HG03103 (cell line): ENCODE results near the gene PPP2R2D.

Experiments
- ATAC-seq: cut with Tn5 transposase; IDR thresholded peaks from one replicate; pipeline ENCODE4 v1.9.1; 2021; ENCODE audit warnings: low read depth; ENCODE audit not compliant: unreplicated experiment

Gene PPP2R2D

DNA sequence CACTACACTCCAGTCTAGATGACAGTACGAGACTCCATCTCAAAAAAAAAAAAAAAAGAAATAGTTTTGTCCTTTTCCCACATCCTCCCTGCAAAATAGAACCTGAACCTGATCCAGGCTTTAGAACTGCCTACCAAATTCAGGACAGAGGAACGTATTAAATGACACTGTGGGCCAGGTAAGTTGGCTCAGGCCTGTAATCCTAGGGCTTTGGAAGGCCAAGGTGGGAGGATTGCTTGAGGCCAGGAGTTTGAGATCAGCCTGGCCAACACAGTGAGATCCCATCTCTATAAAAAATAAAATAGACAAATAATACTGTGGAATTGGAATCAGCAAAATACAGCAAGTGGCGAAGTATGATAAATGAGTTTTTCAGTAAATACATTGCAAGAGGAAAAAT, 90.9 kb downstream of the PPP2R2D start:
- ATAC-seq, result no peak

DNA sequence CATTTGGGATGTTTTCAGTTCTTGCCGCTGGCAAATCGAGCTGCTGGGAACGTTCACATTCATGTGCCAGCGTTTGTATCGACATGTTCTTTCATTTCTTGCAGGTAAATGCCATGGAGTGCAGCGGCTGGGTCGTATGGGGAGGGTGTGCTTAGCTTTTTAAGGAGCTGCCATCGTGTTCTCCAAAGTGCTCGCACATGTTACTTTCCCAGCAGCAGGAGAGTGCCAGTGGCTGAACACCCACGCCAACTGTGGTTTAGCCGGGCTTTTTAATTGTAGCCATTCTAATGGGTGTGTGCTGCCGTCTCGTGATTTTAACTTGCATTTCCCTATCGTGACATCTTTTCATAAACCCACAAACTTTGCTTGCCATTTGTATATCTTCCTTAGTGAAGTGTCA, 92.5 kb downstream of the PPP2R2D start:
- no peak for ATAC-seq

DNA sequence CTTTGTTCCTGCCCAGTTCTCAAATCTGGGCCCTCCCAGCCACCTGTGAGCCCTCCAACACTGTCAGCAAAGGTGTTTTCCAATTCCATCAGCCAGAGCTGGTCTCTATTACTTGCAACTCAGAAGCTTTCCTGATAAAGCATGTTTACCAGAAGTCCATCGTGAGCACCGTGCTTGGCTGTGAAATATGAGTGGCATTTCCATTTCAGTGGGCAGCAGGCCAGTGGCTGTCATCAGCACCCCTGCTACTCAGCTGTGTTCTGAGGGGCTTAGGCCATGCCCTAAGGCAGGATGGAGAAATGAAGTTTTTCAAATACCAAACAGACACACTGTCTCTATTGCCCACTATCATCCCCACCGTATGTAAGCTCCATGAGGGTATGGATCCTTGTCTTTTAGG, 93.6 kb downstream of the PPP2R2D start:
- ATAC-seq, result no peak

DNA sequence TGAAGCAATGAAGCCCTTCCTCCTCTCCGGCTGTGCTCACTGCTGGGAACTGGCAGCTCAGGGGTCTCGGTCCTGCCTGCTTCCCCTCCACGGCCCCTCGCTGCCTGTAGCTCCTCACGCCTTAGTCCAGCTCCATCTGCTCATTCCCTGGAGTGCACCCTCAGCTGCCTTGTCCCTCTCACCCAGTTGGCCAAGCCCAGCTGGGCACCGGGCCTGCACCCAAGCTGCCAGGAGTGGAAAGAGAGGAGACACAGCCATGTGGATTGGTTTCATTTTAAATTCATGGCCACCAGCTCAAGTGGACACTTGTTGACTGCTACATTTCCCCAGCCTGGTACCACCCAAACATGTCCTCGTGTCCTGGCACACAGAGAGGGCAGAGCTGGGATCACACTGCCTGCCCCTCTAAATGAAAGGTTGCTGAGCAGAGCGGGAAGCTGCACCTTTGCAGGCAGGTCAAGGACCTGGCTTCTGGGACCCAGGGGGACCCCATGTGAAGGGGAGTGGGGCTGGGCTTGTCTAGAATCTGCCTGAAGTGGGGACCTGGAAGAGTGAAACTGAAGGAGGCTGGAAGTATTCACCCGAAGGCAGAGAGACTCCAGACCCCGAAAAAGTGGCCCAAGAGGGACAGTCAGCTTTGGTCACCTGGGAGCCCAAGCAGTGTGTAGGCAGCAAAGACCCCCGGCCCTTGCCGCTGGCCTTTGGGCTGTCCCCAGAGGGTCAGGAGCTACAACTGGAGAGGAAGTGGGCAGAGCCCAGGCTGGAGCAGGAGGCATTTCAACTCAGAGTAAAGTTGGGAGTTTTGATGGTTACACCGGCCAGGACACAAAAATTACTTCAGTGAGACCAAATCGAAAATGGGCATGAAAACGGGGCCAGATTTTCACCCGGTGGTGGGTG, 95.9 kb downstream of the PPP2R2D start:
- no peak for ATAC-seq

DNA sequence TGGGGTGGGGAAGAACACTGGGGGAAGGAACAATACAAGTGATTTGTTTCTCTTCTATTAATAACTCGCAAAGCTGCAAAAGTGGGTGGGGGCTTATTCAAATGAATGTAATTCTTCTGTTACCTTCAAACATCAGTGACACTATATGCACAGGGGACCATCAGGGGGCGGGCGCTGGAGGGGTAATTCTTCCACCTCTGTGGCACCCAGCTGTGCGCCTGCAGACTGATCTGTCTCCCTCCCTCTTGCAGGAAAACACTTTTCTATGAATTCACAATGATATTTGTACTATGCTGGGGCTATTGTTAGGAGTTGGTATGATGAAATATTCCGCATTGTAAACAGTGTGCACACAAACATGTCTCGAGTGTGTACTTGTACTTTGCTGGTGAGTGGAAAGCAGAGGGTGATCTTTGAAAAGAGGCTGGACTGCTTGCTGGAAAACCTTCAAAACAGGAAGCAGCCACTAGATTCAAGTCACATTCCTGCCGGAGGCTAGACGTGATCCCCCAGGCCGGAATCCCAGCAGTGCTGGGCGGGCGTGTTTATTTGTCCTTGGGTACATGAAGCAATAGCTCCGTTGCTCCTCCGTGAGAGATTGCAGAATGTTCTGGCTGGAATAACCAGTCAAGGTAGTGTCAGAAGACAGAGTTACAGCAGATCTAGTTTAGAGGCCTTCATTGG, 96.7 kb downstream of the PPP2R2D start:
- ATAC-seq, result no peak

DNA sequence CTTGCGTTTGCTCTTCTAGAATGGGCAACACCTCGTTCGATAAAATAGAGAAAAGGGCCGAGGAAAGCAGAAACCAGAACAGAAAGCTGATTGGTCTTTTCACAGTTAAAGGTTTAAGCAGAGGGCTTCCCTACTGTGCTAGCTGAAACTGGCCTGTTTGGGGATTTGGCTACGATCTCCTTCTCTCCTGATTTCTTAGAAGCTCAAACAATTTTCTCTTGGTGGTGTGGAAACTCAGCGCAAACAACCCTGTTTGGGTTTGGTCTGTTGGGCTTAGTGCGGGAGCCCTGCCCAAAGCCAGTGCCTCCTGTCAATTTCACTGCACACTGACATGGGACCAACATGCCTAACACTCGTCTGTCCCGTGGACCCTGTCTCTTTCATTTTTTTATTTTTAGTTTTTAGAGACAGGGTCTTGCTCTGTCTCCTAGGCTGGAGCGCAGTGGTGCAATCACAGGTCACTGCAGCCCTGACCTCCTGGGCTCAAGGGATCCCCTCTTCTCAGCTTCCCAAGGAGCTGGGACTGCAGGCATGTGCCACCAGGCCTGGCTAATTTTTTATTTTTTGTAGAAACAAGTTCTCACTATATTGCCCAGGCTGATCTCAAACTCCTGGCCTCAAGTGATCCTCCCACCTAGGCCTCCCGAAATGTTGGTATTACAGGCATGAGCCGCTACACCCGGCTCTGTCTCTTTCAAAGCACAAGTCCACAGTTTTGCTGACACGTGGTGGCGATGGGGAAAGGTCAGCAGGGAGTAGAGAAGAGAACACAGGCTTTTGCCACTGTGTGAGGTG, 97.4 kb downstream of the PPP2R2D start:
- ATAC-seq, result no peak

DNA sequence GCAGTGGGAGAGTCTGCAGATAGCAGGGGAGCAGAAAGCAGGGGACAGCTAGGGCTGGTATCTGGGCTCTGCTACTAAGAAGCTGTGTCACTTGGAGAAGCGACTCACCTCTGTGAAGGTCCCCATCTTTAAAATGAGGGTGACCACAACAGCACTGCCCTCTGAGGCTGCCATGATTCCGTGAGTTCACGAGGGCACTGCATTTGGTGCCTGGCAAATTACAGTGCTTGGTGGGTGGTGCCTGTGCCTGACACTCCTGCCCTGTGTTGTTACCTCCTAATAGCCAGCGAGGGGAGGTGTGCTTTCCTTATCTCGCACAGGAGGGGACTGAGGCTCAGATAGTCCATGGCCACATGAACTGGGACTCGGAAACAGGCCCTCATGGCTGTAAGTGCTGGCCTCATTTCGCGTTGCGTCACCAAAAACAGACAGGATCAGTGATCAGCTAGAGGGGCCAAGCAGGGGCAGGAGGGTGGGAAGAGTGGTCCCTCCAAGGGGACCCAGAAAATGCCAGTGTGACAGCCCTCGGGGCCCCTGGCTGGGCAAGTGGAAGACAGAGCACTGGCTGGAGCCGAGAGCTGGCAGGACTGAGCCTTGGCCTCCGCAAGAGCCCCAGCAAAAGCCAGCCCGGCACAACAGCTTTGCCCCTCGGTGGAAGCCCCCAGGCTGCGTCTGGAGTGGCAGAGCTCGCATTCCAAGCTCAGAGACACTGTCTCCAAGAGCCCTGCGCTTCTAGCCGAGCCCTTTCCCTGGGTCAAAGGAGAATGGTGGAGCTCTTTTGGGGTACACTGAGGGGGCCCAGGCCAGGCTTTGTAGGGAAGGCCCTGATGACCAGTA, 98.3 kb downstream of the PPP2R2D start:
- ATAC-seq, result no peak

DNA sequence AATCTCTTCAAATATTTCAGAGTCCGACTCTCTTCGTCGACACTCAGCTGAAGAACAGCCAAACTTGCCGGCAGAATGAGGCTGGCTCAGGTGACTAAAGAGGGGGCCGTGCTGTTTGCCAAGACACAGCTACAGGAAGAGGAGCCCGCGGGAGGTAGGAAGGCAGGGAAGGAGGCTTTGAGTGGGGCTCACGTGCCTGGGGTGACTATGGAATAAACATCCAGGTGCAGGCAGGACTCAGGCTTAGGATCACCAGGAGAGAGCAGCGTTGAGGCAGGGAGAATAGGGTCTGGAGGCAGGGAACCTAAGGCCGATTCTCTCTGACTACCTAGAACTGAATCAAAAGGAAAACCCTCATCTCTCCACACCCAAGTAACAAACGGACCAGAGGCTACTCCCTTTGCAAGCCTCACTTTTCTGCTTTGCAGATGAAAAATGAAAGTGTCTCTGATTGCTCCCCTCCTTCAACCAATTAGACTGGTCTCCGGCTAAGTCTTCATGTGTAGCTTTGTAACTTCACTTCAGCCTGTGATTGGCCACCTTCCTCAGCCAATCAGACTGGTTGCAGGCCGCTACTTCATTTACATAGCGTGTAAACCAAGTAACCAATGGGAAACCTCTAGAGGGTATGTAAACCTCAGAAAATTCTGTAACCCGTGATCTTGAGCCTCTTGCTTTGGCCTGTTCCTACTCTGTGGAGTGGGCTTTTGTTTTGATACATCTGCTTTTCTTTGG, 100.6 kb downstream of the PPP2R2D start:
- ATAC-seq, result no peak

DNA sequence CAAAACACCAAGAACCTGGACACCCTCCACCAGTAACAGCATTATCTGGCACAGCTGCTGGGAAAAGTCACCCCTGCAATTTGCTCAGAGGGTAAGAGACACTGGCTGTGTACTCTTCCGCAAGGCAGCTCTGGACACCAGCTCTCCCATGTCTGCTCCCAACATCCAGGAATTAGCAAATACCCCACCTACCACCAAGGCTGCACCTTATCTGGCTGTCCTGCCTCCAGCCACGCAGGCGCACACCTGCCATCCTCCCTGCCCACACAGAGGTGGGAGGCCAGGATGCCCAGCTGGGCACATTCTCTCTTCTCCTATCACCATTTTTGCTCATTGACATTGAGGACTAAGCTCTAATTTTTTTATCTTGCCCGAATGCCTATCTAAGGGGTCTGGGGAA, 101.2 kb downstream of the PPP2R2D start:
- no peak for ATAC-seq

DNA sequence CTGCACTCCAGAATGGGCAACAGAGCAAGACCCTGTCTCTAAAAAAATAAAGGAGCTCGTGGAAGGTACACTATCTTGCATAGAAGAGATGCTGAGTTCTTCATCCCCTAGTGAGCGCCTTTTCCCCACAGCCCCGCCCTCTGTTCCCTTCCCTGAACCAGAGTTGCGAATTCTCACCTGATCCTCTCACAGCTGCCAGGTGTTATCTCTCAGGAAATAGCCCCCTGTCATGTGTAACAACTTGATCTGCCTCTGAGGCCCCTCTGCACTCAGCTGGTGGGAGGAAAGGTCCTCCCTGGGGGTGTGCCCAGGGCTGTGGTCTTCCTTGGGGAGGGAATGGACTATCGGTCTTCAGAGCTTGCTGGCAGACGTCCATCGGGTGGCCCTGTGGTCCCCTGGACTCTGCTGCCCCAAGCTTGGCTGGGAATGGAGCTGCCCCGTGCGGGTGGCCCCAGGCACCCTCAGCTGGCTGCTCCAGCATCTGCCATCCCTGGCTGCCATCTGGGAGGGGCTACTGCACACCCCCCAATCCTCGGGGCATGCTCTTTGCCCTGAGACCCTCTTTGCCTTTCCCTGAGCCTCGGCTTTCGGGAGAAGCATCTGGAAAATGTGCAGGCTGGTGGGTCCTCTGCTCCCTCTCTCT, 102.6 kb downstream of the PPP2R2D start:
- no peak for ATAC-seq

DNA sequence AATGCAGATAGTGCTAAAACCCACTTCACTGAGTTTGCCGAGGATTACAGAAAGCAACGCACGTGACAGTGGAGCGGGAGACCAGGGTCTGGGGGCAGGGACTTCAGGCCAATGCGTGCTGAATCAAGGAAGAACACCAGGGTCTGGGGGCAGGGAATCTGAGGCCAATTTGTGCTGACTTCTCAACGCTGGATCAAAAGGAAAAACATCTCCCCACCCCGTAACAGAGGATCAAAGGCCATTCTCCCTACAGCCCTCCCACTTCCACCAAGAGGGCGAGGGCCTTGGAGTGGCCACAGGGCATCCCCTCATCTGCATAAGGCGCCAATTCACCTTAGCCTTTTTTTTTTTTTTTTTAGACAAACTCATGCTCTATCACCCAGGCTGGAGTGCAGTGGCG, 103.2 kb downstream of the PPP2R2D start:
- ATAC-seq, result no peak

DNA sequence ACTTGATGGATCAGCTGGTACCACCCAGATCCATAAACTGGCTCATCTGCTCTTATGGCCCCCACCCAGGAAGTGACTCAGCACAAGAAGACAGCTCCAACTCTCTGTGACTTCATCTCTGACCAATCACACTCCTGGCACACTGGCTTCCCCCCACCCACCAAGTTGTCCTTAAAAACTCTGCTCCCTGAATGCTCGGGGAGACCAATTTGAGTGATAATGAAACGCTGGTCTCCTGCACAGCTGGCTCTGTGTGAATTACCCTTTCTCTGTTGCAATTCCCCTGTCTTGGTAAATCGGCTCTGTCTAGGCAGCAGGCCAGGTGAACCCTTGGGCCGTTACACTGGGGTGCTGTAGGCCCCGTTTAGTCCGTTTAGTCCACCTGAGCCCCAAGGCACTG, 104.3 kb downstream of the PPP2R2D start:
- ATAC-seq, result no peak

DNA sequence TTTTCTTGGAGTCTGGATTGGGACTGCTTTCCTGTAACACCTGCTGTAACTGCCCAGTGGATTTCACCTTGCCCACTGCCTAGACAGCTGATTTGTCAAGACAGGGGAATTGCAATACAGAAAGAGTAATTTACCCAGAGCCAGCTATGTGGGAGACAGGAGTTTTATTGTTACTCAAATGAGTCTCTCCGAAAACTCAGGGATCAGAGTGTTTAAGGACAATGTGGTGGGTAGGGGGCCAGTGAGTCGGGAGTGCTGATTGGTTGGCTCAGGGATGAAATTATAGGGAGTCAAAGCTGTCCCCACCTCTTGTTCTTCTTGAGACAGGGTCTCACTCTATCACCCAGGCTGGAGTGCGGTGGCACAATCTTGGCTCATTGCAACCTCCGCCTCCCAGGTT, 106.2 kb downstream of the PPP2R2D start:
- ATAC-seq, result no peak

DNA sequence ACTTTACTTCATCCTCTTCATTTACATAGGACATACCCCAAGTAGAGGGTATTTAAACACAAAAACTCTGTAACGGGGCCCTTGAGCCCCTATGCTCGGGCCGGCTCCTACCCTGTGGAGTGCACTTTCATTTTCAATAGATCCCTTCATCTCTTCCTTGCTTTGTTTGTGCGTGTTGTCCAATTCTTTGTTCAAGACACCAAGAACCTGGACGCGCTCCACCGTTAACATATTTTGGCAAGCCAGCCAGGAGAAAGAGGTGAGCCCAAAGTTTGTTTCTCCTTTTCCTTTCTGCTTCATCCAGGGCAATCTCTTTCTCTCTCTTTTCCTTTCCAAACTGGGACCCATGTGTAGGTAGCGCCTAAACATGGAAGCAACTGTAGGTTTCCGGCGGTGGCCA, 106.9 kb downstream of the PPP2R2D start:
- no peak for ATAC-seq
